DND-41 (cell line): ENCODE measurements around the gene ZNF653.
"Not testable (repeated sequence)": the region's sequence is repeated elsewhere in the genome, so short reads cannot be mapped to it uniquely, and the experiment has no call there.

Source experiments
- ATAC-seq: fragments of 200-7000 bp; cut with Tn5 transposase; 3 replicates; pipeline ENCODE4 v1.9.1; 2021; ENCODE audit warnings: low read depth; ENCODE audit not compliant: insufficient read depth
- DNase-seq: peaks from one replicate; pipeline ENCODE4 v3.0.0-alpha.2; 2020
- H2AFZ ChIP-seq: 2 replicates; pipeline ENCODE4 v1.6.0; 2012; ENCODE audit warnings: low read depth, low read length
- H3K27ac ChIP-seq: 2 replicates; pipeline ENCODE4 v1.5.1; 2012; ENCODE audit warnings: low read length, inconsistent platforms
- H3K27me3 ChIP-seq: fragments of 200-600 bp; sonication (generic); 2 replicates; pipeline ENCODE4 v1.6.0; 2012; ENCODE audit warnings: low read length, mild to moderate bottlenecking, inconsistent platforms; ENCODE audit not compliant: insufficient read depth, poor library complexity
- H3K36me3 ChIP-seq: 2 replicates; pipeline ENCODE4 v1.5.1; 2012; ENCODE audit warnings: low read length, inconsistent platforms; ENCODE audit not compliant: insufficient read depth
- H3K4me1 ChIP-seq: 2 replicates; pipeline ENCODE4 v1.5.1; 2012; ENCODE audit warnings: mild to moderate bottlenecking, low read length; ENCODE audit not compliant: insufficient read depth
- H3K4me2 ChIP-seq: 2 replicates; pipeline ENCODE4 v1.6.0; 2012; ENCODE audit warnings: mild to moderate bottlenecking, moderate library complexity, low read length, inconsistent platforms; ENCODE audit not compliant: insufficient read depth
- H3K4me3 ChIP-seq, 2 experiments: fragments of 200-600 bp in 1 of 2; shearing (Covaris generic) in 1 of 2; 2 replicates each; pipeline ENCODE4 v1.5.1; 2012 to 2016; ENCODE audit warnings: inconsistent platforms in 2 of 2, low read length in 2 of 2, mild to moderate bottlenecking in 2 of 2, low read depth in 1 of 2, moderate library complexity in 1 of 2
- H3K79me2 ChIP-seq: 2 replicates; pipeline ENCODE4 v1.6.0; 2012; ENCODE audit warnings: low read length, inconsistent platforms; ENCODE audit not compliant: insufficient read depth
- H3K9ac ChIP-seq: 2 replicates; pipeline ENCODE4 v1.6.0; 2012; ENCODE audit warnings: low read depth, mild to moderate bottlenecking, inconsistent platforms, low read length, moderate library complexity
- H3K9me3 ChIP-seq: 2 replicates; pipeline ENCODE4 v1.5.1; 2012; ENCODE audit warnings: low read length, moderate library complexity, mild to moderate bottlenecking, inconsistent platforms; ENCODE audit not compliant: insufficient read depth, severe bottlenecking
- H4K20me1 ChIP-seq: 2 replicates; pipeline ENCODE4 v1.6.0; 2012; ENCODE audit warnings: low read length; ENCODE audit not compliant: insufficient read depth
- CTCF ChIP-seq: IDR thresholded peaks from 2 replicates; pipeline ENCODE4 v1.5.1; 2012; ENCODE audit warnings: borderline replicate concordance, low read length, moderate library complexity, mild to moderate bottlenecking; ENCODE audit not compliant: poor library complexity, severe bottlenecking; ENCODE audit errors: extremely low read depth
- EZH2 ChIP-seq: IDR thresholded peaks from 3 replicates; pipeline ENCODE4 v1.6.1; 2012; ENCODE audit warnings: borderline replicate concordance, low read depth, mild to moderate bottlenecking, moderate library complexity, low read length, inconsistent platforms; ENCODE audit not compliant: severe bottlenecking

The ZNF653 gene

GRCh38 chr19:11475861-11476260 lies 29.8 kb downstream of the ZNF653 start:
- Histone ChIP-seq H3K27ac (no peak overlapping the region), H3K36me3 (no peaks in the 10 kb centered on the region), H3K9me3 (no peaks in the 10 kb centered on the region), H3K9ac (no peak overlapping the region), H2AFZ (no peak overlapping the region), H3K4me2 (no peak overlapping the region), H3K79me2 (no peaks in the 10 kb centered on the region), H3K27me3 (no peaks in the 10 kb centered on the region), H3K4me3 (no peak overlapping the region), H3K4me1 (no peaks in the 10 kb centered on the region), H4K20me1 (no peaks in the 10 kb centered on the region)
- TF ChIP-seq CTCF: no peak
- TF ChIP-seq EZH2: no peak
- no peak for DNase-seq
- ATAC-seq: no peak

- not testable (repeated sequence) for H3K9me3 ChIP-seq, H3K36me3 ChIP-seq, H2AFZ ChIP-seq, H3K4me3 ChIP-seq, H3K27me3 ChIP-seq, H3K79me2 ChIP-seq, H3K4me1 ChIP-seq, DNase-seq, H4K20me1 ChIP-seq, ATAC-seq, H3K27ac ChIP-seq, H3K4me2 ChIP-seq, H3K9ac ChIP-seq
Measured at GRCh38 chr19:11475343-11475742, 30.3 kb downstream of the ZNF653 start.

GRCh38 chr19:11473725-11474124 lies 31.9 kb downstream of the ZNF653 start:
- H3K4me3 ChIP-seq: no peak overlapping the region
- H3K36me3 ChIP-seq: no peaks in the 10 kb centered on the region
- no peak overlapping the region for H3K27ac ChIP-seq
- ATAC-seq (no peak), DNase-seq (no peak)
- no peaks in the 10 kb centered on the region for H3K4me1 ChIP-seq
- H3K27me3 ChIP-seq: no peaks in the 10 kb centered on the region
- no peak overlapping the region for H3K9ac ChIP-seq
- no peaks in the 10 kb centered on the region for H3K79me2 ChIP-seq
- H3K4me2 ChIP-seq: no peak overlapping the region
- TF ChIP-seq EZH2 (no peak), CTCF (no peak)
- no peaks in the 10 kb centered on the region for H4K20me1 ChIP-seq
- no peak overlapping the region for H2AFZ ChIP-seq
- no peaks in the 10 kb centered on the region for H3K9me3 ChIP-seq

- H4K20me1 ChIP-seq, DNase-seq, H3K4me3 ChIP-seq, H3K9me3 ChIP-seq, H3K4me1 ChIP-seq, H3K27ac ChIP-seq, H3K27me3 ChIP-seq, H3K79me2 ChIP-seq, H3K9ac ChIP-seq, H3K36me3 ChIP-seq, ATAC-seq, H3K4me2 ChIP-seq, H2AFZ ChIP-seq: not testable (repeated sequence)
Measured at GRCh38 chr19:11468266-11468845, 37.3 kb downstream of the ZNF653 start.
